Vagina (tissue), 2 donors: ENCODE data around the gene ACOX1. TPM values are rescaled to one million over a fixed set of nuclear protein-coding genes. Genes with fewer than 3 reads are reported as not detected.

Experiments used
- DNase-seq, 2 donors: peaks; one replicate each; pipeline ENCODE4 v3.0.0-alpha.2; 2017; ENCODE audit errors: extremely low spot score in 2 of 2
- H3K27ac ChIP-seq: fragments of 200-600 bp; sonication (generic); one replicate; pipeline ENCODE4 v1.5.1; 2019
- H3K27me3 ChIP-seq: fragments of 200-600 bp; sonication (generic); one replicate; pipeline ENCODE4 v1.5.1; 2019
- H3K36me3 ChIP-seq, 2 donors: fragments of 200-600 bp; sonication (generic); one replicate each; pipeline ENCODE4 v1.5.1; 2017 to 2019
- H3K4me1 ChIP-seq: fragments of 200-600 bp; sonication (generic); one replicate; pipeline ENCODE4 v1.5.1; 2019
- H3K4me3 ChIP-seq, 2 donors: fragments of 200-600 bp; sonication (generic); 1 replicate in 1 of 2; 2 replicates in 1 of 2; pipeline ENCODE4 v1.5.1; 2016 to 2019
- H3K9me3 ChIP-seq: fragments of 200-600 bp; sonication (generic); one replicate; pipeline ENCODE4 v1.5.1; 2019
- CTCF ChIP-seq, 3 experiments: fragments of 450-650 bp in 2 of 3; fragments of 200-600 bp in 1 of 3; sonication (generic) in 1 of 3; IDR thresholded peaks; one replicate each; pipeline ENCODE4 v1.5.1; 2017 to 2019; ENCODE audit warnings: antibody characterized with exemption in 3 of 3, mild to moderate bottlenecking in 2 of 3, moderate library complexity in 2 of 3
- POLR2A ChIP-seq, 2 donors: fragments of 450-650 bp; IDR thresholded peaks; one replicate each; pipeline ENCODE4 v1.6.1; 2017; ENCODE audit warnings: antibody characterized with exemption in 2 of 2, mild to moderate bottlenecking in 2 of 2, moderate library complexity in 2 of 2
- POLR2AphosphoS5 ChIP-seq, 2 donors: sonication (generic); formaldehyde crosslinking; IDR thresholded peaks; one replicate each; pipeline ENCODE4 v1.9.0; 2017; ENCODE audit warnings: antibody characterized with exemption in 2 of 2, mild to moderate bottlenecking in 2 of 2, low read depth in 1 of 2; ENCODE audit not compliant: insufficient read depth in 1 of 2
- intact Hi-C: fragments of 100-400 bp; cut with DNase I; formaldehyde crosslinking; loops from one replicate; pipeline ENCODE4 v1.15.1; 2023
- total RNA-seq: library from RNA; depleted of rRNA; stranded (reverse); fragments of >200 nt; gene quantifications from one replicate; pipeline ENCODE4 v1.2.3, GENCODE V29; 2016

The ACOX1 gene
- total RNA-seq, 1 donor from 2014 or later: 50.6 TPM

GRCh38 chr17:75901727-75902126 lies 77.2 kb downstream of the ACOX1 start:
- H3K27me3 ChIP-seq: no peaks in the 10 kb centered on the region
- no peak overlapping the region for H3K4me3 ChIP-seq
- TF ChIP-seq POLR2AphosphoS5 (IDR thresholded peaks at IDR 0.05; ENCODE audit: insufficient read depth in 1 of 2, low read depth in 1 of 2) (no peak), POLR2A (IDR thresholded peaks at IDR 0.05) (no peak), CTCF (IDR thresholded peaks at IDR 0.05) (no peak)
- intact Hi-C loops: no loop called here
- no peaks in the 10 kb centered on the region for H3K9me3 ChIP-seq
- peaks cover 0 to 35% of the 10 kb centered on the region in 2 donors for H3K36me3 ChIP-seq
- H3K27ac ChIP-seq: no peak overlapping the region
- peaks cover 37% of the 10 kb centered on the region for H3K4me1 ChIP-seq
- DNase-seq: no peak

- H3K9me3 ChIP-seq: no peaks in the 10 kb centered on the region
- peaks cover 0 to 35% of the 10 kb centered on the region in 2 donors for H3K36me3 ChIP-seq
- no peak overlapping the region for H3K27ac ChIP-seq
- H3K4me3 ChIP-seq: no peak overlapping the region
- no peaks in the 10 kb centered on the region for H3K27me3 ChIP-seq
- peaks cover 34% of the 10 kb centered on the region for H3K4me1 ChIP-seq
- DNase-seq: no peak
- TF ChIP-seq CTCF (IDR thresholded peaks at IDR 0.05) (no peak), POLR2A (IDR thresholded peaks at IDR 0.05) (no peak), POLR2AphosphoS5 (IDR thresholded peaks at IDR 0.05; ENCODE audit: insufficient read depth in 1 of 2, low read depth in 1 of 2) (no peak)
- intact Hi-C loops: no loop called here
Measured at GRCh38 chr17:75900691-75901533, 78.1 kb downstream of the ACOX1 start.

GRCh38 chr17:75899767-75900468 lies 79.0 kb downstream of the ACOX1 start:
- Histone ChIP-seq H3K4me1 (peaks cover 36% of the 10 kb centered on the region), H3K27ac (no peak overlapping the region), H3K36me3 (peaks cover 0 to 35% of the 10 kb centered on the region in 2 donors), H3K27me3 (no peaks in the 10 kb centered on the region), H3K4me3 (no peak overlapping the region), H3K9me3 (no peaks in the 10 kb centered on the region)
- no peak for DNase-seq
- intact Hi-C loops: no loop called here
- TF ChIP-seq CTCF (IDR thresholded peaks at IDR 0.05): no peak
- TF ChIP-seq POLR2A (IDR thresholded peaks at IDR 0.05): no peak
- no peak for TF ChIP-seq POLR2AphosphoS5 (IDR thresholded peaks at IDR 0.05; ENCODE audit: insufficient read depth in 1 of 2, low read depth in 1 of 2)

- intact Hi-C loops: no loop called here
- peaks cover 0 to 35% of the 10 kb centered on the region in 2 donors for H3K36me3 ChIP-seq
Measured at GRCh38 chr17:75899353-75899752, 79.6 kb downstream of the ACOX1 start.

More at GRCh38 chr17:75899353-75899752, 79.6 kb downstream of the ACOX1 start:
- TF ChIP-seq CTCF (IDR thresholded peaks at IDR 0.05) (no peak), POLR2A (IDR thresholded peaks at IDR 0.05) (no peak), POLR2AphosphoS5 (IDR thresholded peaks at IDR 0.05; ENCODE audit: insufficient read depth in 1 of 2, low read depth in 1 of 2) (no peak)
- no peak for DNase-seq
- Histone ChIP-seq H3K27ac (no peak overlapping the region), H3K9me3 (no peaks in the 10 kb centered on the region), H3K4me1 (peaks cover 40% of the 10 kb centered on the region), H3K4me3 (no peak overlapping the region), H3K27me3 (no peaks in the 10 kb centered on the region)
